ENCODE measurements around the gene MDP1. TPM values are rescaled to one million over a fixed set of nuclear protein-coding genes. Genes with fewer than 3 reads are reported as not detected.

MDP1 gene
- total RNA-seq, 1 experiment from 2014 or later, result 12.6 TPM

DNA sequence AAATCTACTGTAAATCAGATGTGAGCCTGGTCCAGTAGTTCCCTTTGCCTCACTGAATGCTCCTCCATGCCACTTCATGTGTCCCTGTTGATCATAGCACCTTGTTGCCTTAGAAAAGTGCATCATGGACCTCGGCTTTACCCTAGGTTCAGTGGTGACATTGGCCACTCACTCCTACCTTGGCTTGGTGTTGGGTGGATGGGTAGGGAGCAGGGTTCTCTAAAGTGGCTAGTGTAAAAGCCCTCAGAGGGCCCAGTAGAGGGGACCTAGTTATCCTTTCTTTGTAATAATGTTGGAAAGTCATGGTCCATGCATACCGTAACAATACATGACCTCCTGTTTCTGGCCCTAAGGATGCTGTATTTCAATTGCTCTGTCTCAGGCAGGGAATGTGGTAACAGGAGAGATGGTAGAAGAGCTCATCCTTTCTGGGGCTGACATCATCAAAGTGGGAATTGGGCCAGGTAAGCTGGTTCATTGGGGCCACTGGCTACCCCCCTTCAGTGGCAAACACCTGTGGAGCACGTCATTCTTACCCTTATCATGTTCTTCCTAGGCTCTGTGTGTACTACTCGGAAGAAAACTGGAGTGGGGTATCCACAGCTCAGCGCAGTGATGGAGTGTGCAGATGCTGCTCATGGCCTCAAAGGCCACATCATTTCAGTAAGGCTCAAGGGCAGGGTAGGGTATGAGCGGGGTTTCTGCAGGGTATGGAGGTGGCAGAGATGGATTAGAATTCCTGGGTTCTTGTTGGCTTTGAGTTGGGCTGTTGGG, 21.0 kb upstream of the MDP1 start:
- Mint-ChIP-seq H3K27me3 (ENCODE audit: low read depth) (no peaks in the 10 kb centered on the region), H3K9me3 (no peaks in the 10 kb centered on the region), H3K36me3 (peaks cover 55% of the 10 kb centered on the region), H3K27ac (no peak overlapping the region), H3K4me3 (no peak overlapping the region), H3K4me1 (peaks cover 20% of the 10 kb centered on the region)
- DNase-seq (ENCODE audit: low spot score) (no peak), ATAC-seq (no peak)
- ChIA-PET POLR2A (no interaction called here), CTCF (no interaction called here)
- TF ChIP-seq OVOL2 (CRISPR knock-in tag; IDR thresholded peaks at IDR 0.05; ENCODE audit: borderline replicate concordance) (no peak), TCF7 (CRISPR knock-in tag; IDR thresholded peaks at IDR 0.05; ENCODE audit: low read depth) (no peak), NFE2L1 (CRISPR knock-in tag; IDR thresholded peaks at IDR 0.05) (no peak), ETV6 (CRISPR knock-in tag; IDR thresholded peaks at IDR 0.05) (no peak), FOXP1 (CRISPR knock-in tag; IDR thresholded peaks at IDR 0.05; ENCODE audit: borderline replicate concordance) (no peak), ZNF671 (CRISPR knock-in tag; IDR thresholded peaks at IDR 0.05) (no peak), ZNF416 (CRISPR knock-in tag; IDR thresholded peaks at IDR 0.05) (no peak), CREB1 (CRISPR knock-in tag; IDR thresholded peaks at IDR 0.05) (no peak), NR2C2 (CRISPR knock-in tag; IDR thresholded peaks at IDR 0.05) (no peak), TP53 (CRISPR knock-in tag; IDR thresholded peaks at IDR 0.05) (no peak)
- TF ChIP-seq, protein P1, sequence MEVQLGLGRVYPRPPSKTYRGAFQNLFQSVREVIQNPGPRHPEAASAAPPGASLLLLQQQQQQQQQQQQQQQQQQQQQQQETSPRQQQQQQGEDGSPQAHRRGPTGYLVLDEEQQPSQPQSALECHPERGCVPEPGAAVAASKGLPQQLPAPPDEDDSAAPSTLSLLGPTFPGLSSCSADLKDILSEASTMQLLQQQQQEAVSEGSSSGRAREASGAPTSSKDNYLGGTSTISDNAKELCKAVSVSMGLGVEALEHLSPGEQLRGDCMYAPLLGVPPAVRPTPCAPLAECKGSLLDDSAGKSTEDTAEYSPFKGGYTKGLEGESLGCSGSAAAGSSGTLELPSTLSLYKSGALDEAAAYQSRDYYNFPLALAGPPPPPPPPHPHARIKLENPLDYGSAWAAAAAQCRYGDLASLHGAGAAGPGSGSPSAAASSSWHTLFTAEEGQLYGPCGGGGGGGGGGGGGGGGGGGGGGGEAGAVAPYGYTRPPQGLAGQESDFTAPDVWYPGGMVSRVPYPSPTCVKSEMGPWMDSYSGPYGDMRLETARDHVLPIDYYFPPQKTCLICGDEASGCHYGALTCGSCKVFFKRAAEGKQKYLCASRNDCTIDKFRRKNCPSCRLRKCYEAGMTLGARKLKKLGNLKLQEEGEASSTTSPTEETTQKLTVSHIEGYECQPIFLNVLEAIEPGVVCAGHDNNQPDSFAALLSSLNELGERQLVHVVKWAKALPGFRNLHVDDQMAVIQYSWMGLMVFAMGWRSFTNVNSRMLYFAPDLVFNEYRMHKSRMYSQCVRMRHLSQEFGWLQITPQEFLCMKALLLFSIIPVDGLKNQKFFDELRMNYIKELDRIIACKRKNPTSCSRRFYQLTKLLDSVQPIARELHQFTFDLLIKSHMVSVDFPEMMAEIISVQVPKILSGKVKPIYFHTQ (CRISPR knock-in tag; IDR thresholded peaks at IDR 0.05), result no peak
- TF ChIP-seq, protein P2, sequence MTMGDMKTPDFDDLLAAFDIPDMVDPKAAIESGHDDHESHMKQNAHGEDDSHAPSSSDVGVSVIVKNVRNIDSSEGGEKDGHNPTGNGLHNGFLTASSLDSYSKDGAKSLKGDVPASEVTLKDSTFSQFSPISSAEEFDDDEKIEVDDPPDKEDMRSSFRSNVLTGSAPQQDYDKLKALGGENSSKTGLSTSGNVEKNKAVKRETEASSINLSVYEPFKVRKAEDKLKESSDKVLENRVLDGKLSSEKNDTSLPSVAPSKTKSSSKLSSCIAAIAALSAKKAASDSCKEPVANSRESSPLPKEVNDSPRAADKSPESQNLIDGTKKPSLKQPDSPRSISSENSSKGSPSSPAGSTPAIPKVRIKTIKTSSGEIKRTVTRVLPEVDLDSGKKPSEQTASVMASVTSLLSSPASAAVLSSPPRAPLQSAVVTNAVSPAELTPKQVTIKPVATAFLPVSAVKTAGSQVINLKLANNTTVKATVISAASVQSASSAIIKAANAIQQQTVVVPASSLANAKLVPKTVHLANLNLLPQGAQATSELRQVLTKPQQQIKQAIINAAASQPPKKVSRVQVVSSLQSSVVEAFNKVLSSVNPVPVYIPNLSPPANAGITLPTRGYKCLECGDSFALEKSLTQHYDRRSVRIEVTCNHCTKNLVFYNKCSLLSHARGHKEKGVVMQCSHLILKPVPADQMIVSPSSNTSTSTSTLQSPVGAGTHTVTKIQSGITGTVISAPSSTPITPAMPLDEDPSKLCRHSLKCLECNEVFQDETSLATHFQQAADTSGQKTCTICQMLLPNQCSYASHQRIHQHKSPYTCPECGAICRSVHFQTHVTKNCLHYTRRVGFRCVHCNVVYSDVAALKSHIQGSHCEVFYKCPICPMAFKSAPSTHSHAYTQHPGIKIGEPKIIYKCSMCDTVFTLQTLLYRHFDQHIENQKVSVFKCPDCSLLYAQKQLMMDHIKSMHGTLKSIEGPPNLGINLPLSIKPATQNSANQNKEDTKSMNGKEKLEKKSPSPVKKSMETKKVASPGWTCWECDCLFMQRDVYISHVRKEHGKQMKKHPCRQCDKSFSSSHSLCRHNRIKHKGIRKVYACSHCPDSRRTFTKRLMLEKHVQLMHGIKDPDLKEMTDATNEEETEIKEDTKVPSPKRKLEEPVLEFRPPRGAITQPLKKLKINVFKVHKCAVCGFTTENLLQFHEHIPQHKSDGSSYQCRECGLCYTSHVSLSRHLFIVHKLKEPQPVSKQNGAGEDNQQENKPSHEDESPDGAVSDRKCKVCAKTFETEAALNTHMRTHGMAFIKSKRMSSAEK (CRISPR knock-in tag; IDR thresholded peaks at IDR 0.05; ENCODE audit: borderline replicate concordance), result no peak
- TF ChIP-seq, protein P3, sequence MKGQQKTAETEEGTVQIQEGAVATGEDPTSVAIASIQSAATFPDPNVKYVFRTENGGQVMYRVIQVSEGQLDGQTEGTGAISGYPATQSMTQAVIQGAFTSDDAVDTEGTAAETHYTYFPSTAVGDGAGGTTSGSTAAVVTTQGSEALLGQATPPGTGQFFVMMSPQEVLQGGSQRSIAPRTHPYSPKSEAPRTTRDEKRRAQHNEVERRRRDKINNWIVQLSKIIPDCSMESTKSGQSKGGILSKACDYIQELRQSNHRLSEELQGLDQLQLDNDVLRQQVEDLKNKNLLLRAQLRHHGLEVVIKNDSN (CRISPR knock-in tag; IDR thresholded peaks at IDR 0.05), result no peak
- TF ChIP-seq, protein P4, sequence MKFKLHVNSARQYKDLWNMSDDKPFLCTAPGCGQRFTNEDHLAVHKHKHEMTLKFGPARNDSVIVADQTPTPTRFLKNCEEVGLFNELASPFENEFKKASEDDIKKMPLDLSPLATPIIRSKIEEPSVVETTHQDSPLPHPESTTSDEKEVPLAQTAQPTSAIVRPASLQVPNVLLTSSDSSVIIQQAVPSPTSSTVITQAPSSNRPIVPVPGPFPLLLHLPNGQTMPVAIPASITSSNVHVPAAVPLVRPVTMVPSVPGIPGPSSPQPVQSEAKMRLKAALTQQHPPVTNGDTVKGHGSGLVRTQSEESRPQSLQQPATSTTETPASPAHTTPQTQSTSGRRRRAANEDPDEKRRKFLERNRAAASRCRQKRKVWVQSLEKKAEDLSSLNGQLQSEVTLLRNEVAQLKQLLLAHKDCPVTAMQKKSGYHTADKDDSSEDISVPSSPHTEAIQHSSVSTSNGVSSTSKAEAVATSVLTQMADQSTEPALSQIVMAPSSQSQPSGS (CRISPR knock-in tag; IDR thresholded peaks at IDR 0.05; ENCODE audit: borderline replicate concordance, low read depth), result no peak
- TF ChIP-seq, protein P5, sequence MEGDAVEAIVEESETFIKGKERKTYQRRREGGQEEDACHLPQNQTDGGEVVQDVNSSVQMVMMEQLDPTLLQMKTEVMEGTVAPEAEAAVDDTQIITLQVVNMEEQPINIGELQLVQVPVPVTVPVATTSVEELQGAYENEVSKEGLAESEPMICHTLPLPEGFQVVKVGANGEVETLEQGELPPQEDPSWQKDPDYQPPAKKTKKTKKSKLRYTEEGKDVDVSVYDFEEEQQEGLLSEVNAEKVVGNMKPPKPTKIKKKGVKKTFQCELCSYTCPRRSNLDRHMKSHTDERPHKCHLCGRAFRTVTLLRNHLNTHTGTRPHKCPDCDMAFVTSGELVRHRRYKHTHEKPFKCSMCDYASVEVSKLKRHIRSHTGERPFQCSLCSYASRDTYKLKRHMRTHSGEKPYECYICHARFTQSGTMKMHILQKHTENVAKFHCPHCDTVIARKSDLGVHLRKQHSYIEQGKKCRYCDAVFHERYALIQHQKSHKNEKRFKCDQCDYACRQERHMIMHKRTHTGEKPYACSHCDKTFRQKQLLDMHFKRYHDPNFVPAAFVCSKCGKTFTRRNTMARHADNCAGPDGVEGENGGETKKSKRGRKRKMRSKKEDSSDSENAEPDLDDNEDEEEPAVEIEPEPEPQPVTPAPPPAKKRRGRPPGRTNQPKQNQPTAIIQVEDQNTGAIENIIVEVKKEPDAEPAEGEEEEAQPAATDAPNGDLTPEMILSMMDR (IDR thresholded peaks at IDR 0.05), result no peak

Measured in WTC11 (cell line).